WTC11 (cell line): ENCODE data around the gene NAV3. TPM values are rescaled to one million over a fixed set of nuclear protein-coding genes. Genes with fewer than 3 reads are reported as not detected.

Experiments
- ATAC-seq: fragments of 200-7000 bp; cut with Tn5 transposase; 2 replicates; pipeline ENCODE4 v1.10.0; 2021; ENCODE audit warnings: mild to moderate bottlenecking, moderate library complexity
- CTCF ChIA-PET: fragments of 300-600 bp; sonication (Branson Sonifier 250); formaldehyde crosslinking; loops from one replicate; lab custom pipeline; 2021; ENCODE audit warnings: antibody characterized with exemption; lab: Charles Lee
- POLR2A ChIA-PET: fragments of 350-600 bp; sonication (Branson Sonifier 250); formaldehyde crosslinking; loops from one replicate; lab custom pipeline; 2021; ENCODE audit warnings: antibody characterized with exemption; lab: Charles Lee
- DNase-seq: peaks from one replicate; pipeline ENCODE4 v3.0.0; 2021; ENCODE audit warnings: low spot score
- H3K27ac Mint-ChIP-seq: 2 replicates; pipeline ENCODE4 v1.8.0; 2021; ENCODE audit warnings: mixed read lengths
- H3K27me3 Mint-ChIP-seq: 2 replicates; pipeline ENCODE4 v1.8.0; 2021; ENCODE audit warnings: low read depth, mild to moderate bottlenecking, moderate library complexity, mixed read lengths
- H3K36me3 Mint-ChIP-seq: 2 replicates; pipeline ENCODE4 v1.8.0; 2021; ENCODE audit warnings: mixed read lengths
- H3K4me1 Mint-ChIP-seq: 2 replicates; pipeline ENCODE4 v1.8.0; 2022; ENCODE audit warnings: mixed read lengths
- H3K4me3 Mint-ChIP-seq: 2 replicates; pipeline ENCODE4 v1.8.0; 2021; ENCODE audit warnings: mild to moderate bottlenecking, moderate library complexity, mixed read lengths
- H3K9me3 Mint-ChIP-seq: 2 replicates; pipeline ENCODE4 v1.8.0; 2021; ENCODE audit warnings: mixed read lengths
- ATF2 ChIP-seq: sonication (generic); formaldehyde crosslinking; IDR thresholded peaks from 2 replicates; pipeline ENCODE4 v1.8.1; 2022; ENCODE audit warnings: low read depth, missing genetic modification reagents, borderline replicate concordance
- CREB1 ChIP-seq: sonication (generic); formaldehyde crosslinking; IDR thresholded peaks from 2 replicates; pipeline ENCODE4 v1.8.0; 2023; ENCODE audit warnings: mild to moderate bottlenecking, missing genetic modification reagents
- CREM ChIP-seq: sonication (generic); formaldehyde crosslinking; IDR thresholded peaks from 2 replicates; pipeline ENCODE4 v1.8.1; 2022; ENCODE audit warnings: mild to moderate bottlenecking, missing genetic modification reagents, moderate library complexity
- CTCF ChIP-seq: fragments of 200-600 bp; IDR thresholded peaks from 2 replicates; pipeline ENCODE4 v1.8.0; 2022; ENCODE audit warnings: antibody characterized with exemption
- E2F4 ChIP-seq: sonication (generic); formaldehyde crosslinking; IDR thresholded peaks from 2 replicates; pipeline ENCODE4 v1.8.1; 2022; ENCODE audit warnings: low read depth, mild to moderate bottlenecking, moderate library complexity, missing genetic modification reagents, borderline replicate concordance
- GRHL2 ChIP-seq: fragments of 250-450 bp; sonication (Bioruptor Pico); IDR thresholded peaks from 2 replicates; pipeline ENCODE4 v1.8.0; 2022; ENCODE audit warnings: mild to moderate bottlenecking, moderate library complexity; ENCODE audit not compliant: insufficient replicate concordance, severe bottlenecking
- JUN ChIP-seq: sonication (generic); formaldehyde crosslinking; IDR thresholded peaks from 2 replicates; pipeline ENCODE4 v1.8.0; 2023; ENCODE audit warnings: mild to moderate bottlenecking, missing genetic modification reagents
- MLX ChIP-seq: sonication (generic); formaldehyde crosslinking; IDR thresholded peaks from 2 replicates; pipeline ENCODE4 v1.8.1; 2023; ENCODE audit warnings: mild to moderate bottlenecking, missing genetic modification reagents, moderate library complexity
- NFE2L1 ChIP-seq: sonication (generic); formaldehyde crosslinking; IDR thresholded peaks from 2 replicates; pipeline ENCODE4 v1.8.1; 2023; ENCODE audit warnings: missing genetic modification reagents
- NR1H2 ChIP-seq: sonication (generic); formaldehyde crosslinking; IDR thresholded peaks from 2 replicates; pipeline ENCODE4 v1.9.0; 2021; ENCODE audit warnings: mild to moderate bottlenecking, moderate library complexity, missing genetic modification reagents
- NR3C1 ChIP-seq: sonication (generic); formaldehyde crosslinking; conservative IDR thresholded peaks from 2 replicates; pipeline ENCODE4 v1.8.1; 2023; ENCODE audit warnings: low read depth, mild to moderate bottlenecking, missing genetic modification reagents
- OVOL2 ChIP-seq: fragments of 250-450 bp; sonication (Bioruptor Pico); IDR thresholded peaks from 2 replicates; pipeline ENCODE4 v1.9.0; 2021; ENCODE audit warnings: mild to moderate bottlenecking, borderline replicate concordance
- RORB ChIP-seq: fragments of 250-450 bp; sonication (Bioruptor Pico); IDR thresholded peaks from 2 replicates; pipeline ENCODE4 v1.9.0; 2021; ENCODE audit warnings: mild to moderate bottlenecking
- SMAD4 ChIP-seq: sonication (generic); formaldehyde crosslinking; IDR thresholded peaks from 2 replicates; pipeline ENCODE4 v1.8.0; 2022; ENCODE audit warnings: mild to moderate bottlenecking, missing genetic modification reagents
- SOX15 ChIP-seq: fragments of 250-450 bp; sonication (Bioruptor Pico); IDR thresholded peaks from 2 replicates; pipeline ENCODE4 v1.9.0; 2021; ENCODE audit warnings: mild to moderate bottlenecking
- USF2 ChIP-seq: sonication (generic); formaldehyde crosslinking; IDR thresholded peaks from 2 replicates; pipeline ENCODE4 v1.8.1; 2023; ENCODE audit warnings: mild to moderate bottlenecking, missing genetic modification reagents, moderate library complexity
- ZNF416 ChIP-seq: fragments of 250-450 bp; sonication (Bioruptor Pico); IDR thresholded peaks from 2 replicates; pipeline ENCODE4 v1.9.0; 2021; ENCODE audit warnings: mild to moderate bottlenecking, inconsistent platforms
- ZNF532 ChIP-seq: fragments of 250-450 bp; sonication (Bioruptor Pico); IDR thresholded peaks from 2 replicates; pipeline ENCODE4 v1.9.0; 2021; ENCODE audit warnings: mild to moderate bottlenecking, borderline replicate concordance
- total RNA-seq: library from RNA; stranded (reverse); gene quantifications from 3 replicates; pipeline ENCODE4 v1.2.3, GENCODE V29; 2021

NAV3 gene
- total RNA-seq, 1 experiment from 2014 or later: 3.3 TPM

GRCh38 chr12:77968021-77968420 lies 137.3 kb downstream of the NAV3 start:
- DNase-seq: no peak
- ChIA-PET POLR2A (no interaction called here), CTCF (no interaction called here)
- Mint-ChIP-seq H3K27me3 (no peaks in the 10 kb centered on the region), H3K27ac (no peak overlapping the region), H3K36me3 (no peaks in the 10 kb centered on the region), H3K4me3 (no peak overlapping the region), H3K4me1 (peaks cover 6% of the 10 kb centered on the region), H3K9me3 (no peaks in the 10 kb centered on the region)
- TF ChIP-seq CREM (CRISPR knock-in tag) (no peak), ZNF416 (CRISPR knock-in tag) (no peak), CREB1 (CRISPR knock-in tag) (no peak), USF2 (no peak), ATF2 (CRISPR knock-in tag) (no peak), E2F4 (CRISPR knock-in tag) (no peak), MLX (CRISPR knock-in tag) (no peak), SMAD4 (CRISPR knock-in tag) (no peak), JUN (CRISPR knock-in tag) (no peak), ZNF532 (CRISPR knock-in tag) (no peak), NR1H2 (no peak)
- TF ChIP-seq, all 79 proteins: peak for 0
- no peak for ATAC-seq

GRCh38 chr12:77968571-77968970 lies 137.9 kb downstream of the NAV3 start:
- ChIA-PET POLR2A (no interaction called here), CTCF (no interaction called here)
- H3K4me3 Mint-ChIP-seq: no peak overlapping the region
- no peak overlapping the region for H3K27ac Mint-ChIP-seq
- no peaks in the 10 kb centered on the region for H3K9me3 Mint-ChIP-seq
- DNase-seq (no peak), ATAC-seq (no peak; the same call in 1 of the 2 replicates)
- no peaks in the 10 kb centered on the region for H3K36me3 Mint-ChIP-seq
- peaks cover 6% of the 10 kb centered on the region for H3K4me1 Mint-ChIP-seq
- TF ChIP-seq OVOL2 (CRISPR knock-in tag): no peak
- TF ChIP-seq NR1H2: no peak
- TF ChIP-seq GRHL2: no peak
- no peak for TF ChIP-seq CTCF
- no peak for TF ChIP-seq SOX15 (CRISPR knock-in tag)
- TF ChIP-seq SMAD4 (CRISPR knock-in tag): no peak
- TF ChIP-seq NR3C1 (CRISPR knock-in tag): no peak
- TF ChIP-seq RORB (CRISPR knock-in tag): no peak
- TF ChIP-seq NFE2L1: no peak
- no peaks in the 10 kb centered on the region for H3K27me3 Mint-ChIP-seq
